ENCODE results near the gene ZNF658.
"Not testable (repeated sequence)": the region's sequence is repeated elsewhere in the genome, so short reads cannot be mapped to it uniquely, and the experiment has no call there.

ZNF658 gene

GRCh38 chr9:66900490-66901131 is at the start of gene ZNF658:
TSS of gene ZNF658 (plus strand) at chr9:66900725. CDS start at chr9:66903562, 2,837 bp downstream.
- DNase-seq, result peak; percentile 29 to 54

- not testable (repeated sequence) for DNase-seq
Observed at GRCh38 chr9:66861732-66862131, 38.8 kb upstream of the ZNF658 start.

- not testable (repeated sequence) for DNase-seq
Observed at GRCh38 chr9:66868660-66869059, 31.9 kb upstream of the ZNF658 start.

GRCh38 chr9:66880605-66881004 is 19.9 kb upstream of the ZNF658 start:
- DNase-seq, result not testable (repeated sequence)

DNA sequence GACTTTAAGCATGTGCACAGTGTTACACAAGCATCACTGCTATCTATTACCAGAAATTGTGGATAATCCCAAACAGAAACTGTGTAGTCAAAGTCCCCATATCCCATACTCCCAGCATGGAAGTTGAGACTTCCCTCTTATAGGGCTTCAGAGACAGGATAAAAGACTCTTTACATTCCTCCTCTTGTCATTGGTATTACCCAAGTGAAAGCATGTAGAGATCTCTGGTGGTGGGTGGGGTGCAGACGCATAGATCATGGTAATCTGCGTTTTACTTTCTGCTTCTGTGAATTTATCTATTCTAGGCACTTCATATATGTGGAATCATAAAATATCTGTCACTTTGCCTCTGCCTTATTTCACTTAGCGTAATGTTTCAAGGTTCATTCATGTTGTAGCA is 18.7 kb upstream of the ZNF658 start:
- DNase-seq, result not testable (repeated sequence)

- not testable (repeated sequence) for DNase-seq
Observed at GRCh38 chr9:66890334-66890733, 10.2 kb upstream of the ZNF658 start.

GRCh38 chr9:66901141-66901540 is 616 bp downstream of the ZNF658 start:
- not testable (repeated sequence) for DNase-seq

GRCh38 chr9:66909560-66909959 is 9.0 kb downstream of the ZNF658 start:
- DNase-seq, result not testable (repeated sequence)

GRCh38 chr9:66920072-66920471 is 19.5 kb downstream of the ZNF658 start:
- DNase-seq, result not testable (repeated sequence)

DNA sequence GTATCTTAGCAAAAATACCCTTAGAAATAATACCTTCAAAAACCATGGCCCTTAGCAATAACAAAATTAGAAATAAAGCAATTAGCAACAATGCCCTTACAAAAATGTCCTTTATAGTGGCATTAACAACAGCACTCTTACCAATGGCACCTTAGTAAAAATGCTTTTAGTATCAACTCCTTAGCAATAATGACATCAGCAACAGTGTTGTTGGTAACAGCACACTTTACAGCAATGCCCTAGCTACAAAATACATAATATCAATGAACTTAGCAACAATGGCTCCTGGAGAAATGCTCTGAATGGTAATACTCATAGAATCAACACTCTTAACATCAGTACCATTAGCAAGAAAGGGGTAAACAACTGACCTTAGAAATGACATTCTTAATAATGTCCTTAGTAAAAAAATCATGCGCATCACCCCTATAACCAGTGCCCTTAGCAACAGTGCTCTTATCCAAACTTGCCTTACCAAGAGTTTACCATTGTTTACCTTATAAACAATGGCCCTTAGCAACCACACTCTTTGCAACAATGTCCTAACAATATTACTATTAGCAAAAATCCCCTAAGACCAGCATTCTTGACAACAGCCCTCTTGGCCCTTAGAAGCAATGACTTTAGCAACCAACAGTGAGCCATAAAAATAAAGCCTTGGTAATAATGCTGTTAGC is 35.8 kb downstream of the ZNF658 start:
- not testable (repeated sequence) for DNase-seq

GRCh38 chr9:66937662-66938061 is 37.1 kb downstream of the ZNF658 start:
- DNase-seq, result not testable (repeated sequence)

DNA sequence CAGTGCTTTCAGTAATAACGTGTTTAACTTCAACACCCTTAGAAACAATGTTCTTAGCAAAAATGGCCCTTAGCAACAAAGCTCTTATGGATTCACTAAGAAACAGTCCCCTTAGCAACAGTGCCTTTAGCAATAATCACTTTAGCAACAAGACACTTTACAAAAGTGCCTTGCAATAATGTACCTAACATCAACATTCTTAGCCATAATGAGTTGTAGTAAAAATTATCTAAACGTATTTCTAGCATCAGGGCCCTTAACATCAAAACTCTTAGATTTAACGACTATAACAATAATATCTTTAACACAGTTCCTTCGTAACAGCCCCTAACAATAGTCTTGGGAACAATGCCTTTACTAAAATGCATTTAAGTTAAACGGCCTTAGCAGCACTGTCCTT is 37.8 kb downstream of the ZNF658 start:
- DNase-seq, result not testable (repeated sequence)

DNA sequence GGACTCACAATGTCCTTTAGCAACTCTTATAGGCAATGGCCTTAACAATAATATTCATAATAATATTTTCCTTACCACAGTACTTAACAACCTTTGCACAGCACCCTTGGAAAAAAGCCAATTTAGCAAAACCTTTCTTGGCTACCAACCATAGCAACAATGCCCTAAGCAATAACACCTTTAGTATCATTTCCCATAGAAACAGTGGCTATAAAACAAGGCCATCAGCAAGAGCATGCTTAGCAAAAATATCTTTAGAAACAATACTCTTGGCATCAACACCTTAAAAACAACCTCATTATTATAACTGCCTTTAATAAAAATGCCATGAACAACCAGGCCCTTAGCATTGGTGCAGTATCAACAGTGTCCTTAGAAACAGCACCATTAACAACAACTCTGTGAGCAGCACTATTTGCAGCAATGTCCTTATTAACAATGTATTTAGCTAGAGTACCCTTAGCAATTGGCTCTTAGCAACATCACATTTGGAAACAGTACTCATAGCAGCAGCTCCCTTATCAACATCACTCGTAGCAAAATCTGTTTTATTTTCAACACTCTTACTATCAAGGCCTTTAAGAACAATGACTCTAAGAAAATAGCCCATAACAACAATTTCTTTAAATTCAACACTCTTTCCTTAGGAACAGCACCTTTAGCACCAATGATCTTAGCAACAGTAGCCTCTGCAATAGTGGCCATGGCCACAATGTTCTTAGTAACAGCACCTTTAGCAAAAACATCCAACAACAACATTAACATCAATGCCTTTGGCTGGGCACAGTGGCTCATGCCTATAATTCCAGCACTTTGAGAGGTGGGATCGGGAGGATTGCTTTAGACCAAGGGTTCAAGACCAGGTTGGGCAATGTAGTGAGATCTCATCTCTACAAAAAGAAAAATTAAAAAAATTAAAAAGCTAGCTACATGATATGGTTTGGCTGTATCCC is 39.6 kb downstream of the ZNF658 start:
- DNase-seq, result not testable (repeated sequence)

DNA sequence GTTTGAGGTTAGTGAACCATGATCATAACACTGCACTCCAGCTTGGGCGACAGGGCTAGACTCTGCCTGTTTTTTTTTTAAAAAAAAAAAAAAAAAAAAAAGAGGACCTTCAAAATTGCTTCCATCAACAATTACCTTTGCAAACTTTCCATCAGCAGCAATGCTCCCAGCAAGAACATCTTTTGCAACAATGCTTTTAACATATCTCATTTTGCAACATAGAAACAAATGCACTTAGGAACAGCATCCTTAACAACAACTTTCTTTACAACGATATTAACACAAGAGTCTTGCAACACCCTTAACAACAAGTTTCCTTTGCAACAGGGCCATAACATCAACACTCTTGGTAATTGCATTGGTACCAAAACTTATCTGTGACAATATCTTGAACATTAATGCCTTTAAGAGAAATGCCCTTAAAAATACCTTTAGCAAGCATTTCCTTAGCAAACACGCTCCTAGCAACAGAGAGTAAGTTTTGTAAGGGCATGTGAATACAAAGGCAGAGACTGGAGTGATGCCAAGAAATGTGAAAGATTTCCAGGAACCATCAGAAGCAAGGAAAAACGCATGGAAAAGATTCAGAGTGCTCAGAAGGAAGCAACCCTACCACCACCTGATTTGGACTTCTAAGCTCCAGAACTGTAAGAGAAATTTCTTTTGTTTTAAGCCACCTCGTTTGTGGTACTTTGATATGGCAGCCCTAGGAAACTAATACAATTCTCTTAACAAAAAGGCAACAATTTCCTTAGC is 42.1 kb downstream of the ZNF658 start:
- not testable (repeated sequence) for DNase-seq

DNA sequence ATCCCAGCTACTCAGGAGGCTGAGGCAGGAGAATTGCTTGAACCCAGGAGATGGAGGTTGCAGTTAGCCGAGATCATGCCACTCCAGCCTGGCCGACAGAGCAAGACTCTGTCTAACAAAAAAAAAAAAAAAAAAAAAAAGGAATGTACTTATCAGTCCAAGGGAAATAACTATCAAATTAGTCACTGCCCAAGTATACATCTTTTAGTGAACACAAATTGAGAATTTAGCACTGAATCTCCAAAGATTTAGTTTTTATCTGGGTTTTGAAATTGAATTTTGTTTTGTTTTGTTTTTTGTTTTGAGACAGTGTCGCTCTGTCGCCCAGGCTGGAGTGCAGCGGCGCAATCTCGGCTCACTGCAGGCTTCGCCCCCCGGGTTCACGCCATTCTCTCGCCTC is 52.1 kb downstream of the ZNF658 start:
- DNase-seq, result not testable (repeated sequence)

All from activated CD4-positive, alpha-beta T cell treated with anti-CD3 and anti-CD28 coated beads for 4 hours (primary cell).